LNCaP clone FGC (cell line): Measurements from ENCODE around the gene GABRA6.

Experiments
- DNase-seq: peaks from one replicate; pipeline ENCODE4 v3.0.0-alpha.2; 2011; ENCODE audit warnings: low read depth
- H3K4me3 ChIP-seq: 2 replicates; pipeline ENCODE4 v1.5.1; 2011; ENCODE audit warnings: mild to moderate bottlenecking, low read depth, low read length, control low read depth
- TF ChIP-seq, protein P1 (sequence below): IDR thresholded peaks from 2 replicates; pipeline ENCODE4 v1.5.1; 2012; ENCODE audit warnings: mild to moderate bottlenecking; ENCODE audit not compliant: control insufficient read depth, insufficient read depth; ENCODE audit errors: extremely low read depth

GABRA6 gene

DNA sequence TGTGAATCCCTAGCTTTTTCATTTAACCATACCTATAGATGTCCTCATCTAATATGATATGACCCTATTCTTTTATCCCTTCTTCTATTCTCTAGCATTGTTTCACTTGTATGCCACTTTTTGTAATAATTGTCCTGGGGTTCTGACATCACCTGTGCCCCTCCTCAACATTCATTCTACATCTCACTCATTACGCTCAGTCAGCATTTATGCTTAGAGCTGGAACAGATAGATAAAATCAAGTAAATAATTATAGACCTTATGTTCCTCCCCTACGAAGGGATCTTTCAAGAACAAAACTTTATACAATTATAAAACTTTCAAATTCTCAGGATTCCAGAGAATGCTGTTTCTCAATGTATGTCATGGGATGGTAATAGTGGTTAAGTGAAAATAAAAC is 18.0 kb downstream of the GABRA6 start:
- no peak for DNase-seq
- H3K4me3 ChIP-seq: no peak overlapping the region
- TF ChIP-seq, protein P1, sequence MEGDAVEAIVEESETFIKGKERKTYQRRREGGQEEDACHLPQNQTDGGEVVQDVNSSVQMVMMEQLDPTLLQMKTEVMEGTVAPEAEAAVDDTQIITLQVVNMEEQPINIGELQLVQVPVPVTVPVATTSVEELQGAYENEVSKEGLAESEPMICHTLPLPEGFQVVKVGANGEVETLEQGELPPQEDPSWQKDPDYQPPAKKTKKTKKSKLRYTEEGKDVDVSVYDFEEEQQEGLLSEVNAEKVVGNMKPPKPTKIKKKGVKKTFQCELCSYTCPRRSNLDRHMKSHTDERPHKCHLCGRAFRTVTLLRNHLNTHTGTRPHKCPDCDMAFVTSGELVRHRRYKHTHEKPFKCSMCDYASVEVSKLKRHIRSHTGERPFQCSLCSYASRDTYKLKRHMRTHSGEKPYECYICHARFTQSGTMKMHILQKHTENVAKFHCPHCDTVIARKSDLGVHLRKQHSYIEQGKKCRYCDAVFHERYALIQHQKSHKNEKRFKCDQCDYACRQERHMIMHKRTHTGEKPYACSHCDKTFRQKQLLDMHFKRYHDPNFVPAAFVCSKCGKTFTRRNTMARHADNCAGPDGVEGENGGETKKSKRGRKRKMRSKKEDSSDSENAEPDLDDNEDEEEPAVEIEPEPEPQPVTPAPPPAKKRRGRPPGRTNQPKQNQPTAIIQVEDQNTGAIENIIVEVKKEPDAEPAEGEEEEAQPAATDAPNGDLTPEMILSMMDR: no peak

DNA sequence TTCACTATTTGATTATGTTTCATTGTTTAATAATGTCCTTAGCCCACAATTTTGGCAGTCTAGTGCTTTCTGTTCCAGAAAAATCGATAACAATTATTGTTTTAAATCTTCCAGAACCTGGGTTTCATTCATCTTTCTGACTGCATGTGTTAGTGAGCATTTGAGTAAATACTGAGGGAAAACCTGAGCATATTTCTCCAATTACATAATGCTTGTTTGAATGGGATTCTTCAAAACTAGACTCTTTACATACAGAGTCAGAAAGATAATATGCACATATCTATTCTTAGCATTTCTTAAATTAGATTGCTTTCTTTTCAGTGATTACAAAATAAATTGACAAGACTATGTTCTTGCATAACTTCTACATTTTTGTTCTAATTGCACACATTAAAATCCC is 21.9 kb downstream of the GABRA6 start:
- TF ChIP-seq, protein P1: no peak
- no peak for DNase-seq
- no peak overlapping the region for H3K4me3 ChIP-seq

DNA sequence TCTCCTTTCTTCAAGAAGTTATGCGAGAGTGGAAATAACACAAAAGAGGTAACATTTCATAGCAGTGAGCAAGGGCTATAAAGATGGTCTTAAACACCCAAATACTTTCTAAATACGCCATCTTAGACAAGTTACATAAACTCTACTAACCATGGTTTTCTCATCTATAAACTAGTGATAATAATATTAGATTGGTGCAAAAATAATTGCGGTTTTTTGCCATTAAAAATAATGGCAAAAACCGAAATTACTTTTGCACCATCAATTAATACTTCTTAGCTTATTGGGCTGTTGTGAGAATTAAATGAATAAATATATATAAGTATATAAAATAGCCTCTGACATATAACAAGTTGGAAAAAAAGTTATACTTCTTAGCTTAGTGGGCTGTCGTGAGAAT is 23.7 kb downstream of the GABRA6 start:
- TF ChIP-seq, protein P1: no peak
- no peak for DNase-seq
- H3K4me3 ChIP-seq: no peak overlapping the region

DNA sequence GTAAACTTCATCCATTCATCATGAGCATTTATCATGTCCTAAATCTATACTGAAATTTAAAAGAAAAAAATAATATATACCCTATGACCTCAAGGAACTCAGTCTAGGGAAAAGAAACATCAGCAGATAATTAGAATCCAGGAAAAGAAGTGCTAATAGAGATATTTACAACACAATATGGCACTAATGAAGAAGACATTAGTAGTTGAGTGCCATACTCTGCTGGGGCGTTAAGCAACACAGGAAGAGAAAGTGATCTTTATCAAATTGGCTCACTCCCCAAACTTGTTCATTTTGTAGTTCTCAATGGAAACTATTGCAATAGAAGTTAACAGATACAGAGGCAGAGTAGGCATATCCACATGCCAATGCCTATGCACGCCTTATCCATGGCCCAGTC is 27.5 kb downstream of the GABRA6 start:
- no peak for DNase-seq
- no peak overlapping the region for H3K4me3 ChIP-seq
- TF ChIP-seq, protein P1: no peak

DNA sequence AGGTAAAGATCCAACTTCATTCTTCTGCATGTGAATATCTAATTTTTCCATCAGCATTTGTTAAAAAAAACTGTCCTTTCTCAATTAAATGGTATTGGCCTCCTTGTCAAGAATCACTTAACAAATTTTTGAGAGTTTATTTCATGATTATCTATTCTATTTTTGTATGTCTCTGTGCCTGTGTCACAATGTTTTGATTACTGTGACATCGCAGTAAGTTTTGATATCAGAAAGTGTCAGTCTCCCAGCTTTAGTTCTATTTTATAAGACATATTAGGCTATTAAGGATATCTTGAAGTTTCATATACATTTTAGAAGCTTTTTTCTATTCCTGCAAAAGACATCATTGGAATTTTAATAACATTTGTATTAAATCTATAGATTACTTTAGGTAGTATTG is 33.6 kb downstream of the GABRA6 start:
- DNase-seq: no peak
- TF ChIP-seq, protein P1: no peak
- no peak overlapping the region for H3K4me3 ChIP-seq

DNA sequence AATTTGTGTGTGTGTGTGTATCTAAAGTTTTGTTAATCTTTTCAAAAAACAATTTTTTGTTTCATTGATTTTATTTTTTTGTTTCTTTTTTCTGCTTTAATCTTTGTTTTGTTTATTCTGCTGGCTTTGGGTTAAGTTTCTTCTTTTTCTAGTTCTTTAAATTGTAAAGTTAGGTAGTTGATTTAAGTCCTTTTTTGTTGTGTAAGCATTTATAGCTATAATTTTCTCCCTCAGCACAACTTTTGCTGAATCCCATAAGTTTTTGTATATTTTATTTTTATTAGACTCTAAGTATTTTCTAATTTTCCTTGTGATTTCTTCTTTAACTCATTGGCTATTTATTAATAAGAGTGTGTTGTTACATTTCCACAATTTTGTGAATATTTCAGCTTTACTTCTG is 34.9 kb downstream of the GABRA6 start:
- DNase-seq: no peak
- no peak overlapping the region for H3K4me3 ChIP-seq

DNA sequence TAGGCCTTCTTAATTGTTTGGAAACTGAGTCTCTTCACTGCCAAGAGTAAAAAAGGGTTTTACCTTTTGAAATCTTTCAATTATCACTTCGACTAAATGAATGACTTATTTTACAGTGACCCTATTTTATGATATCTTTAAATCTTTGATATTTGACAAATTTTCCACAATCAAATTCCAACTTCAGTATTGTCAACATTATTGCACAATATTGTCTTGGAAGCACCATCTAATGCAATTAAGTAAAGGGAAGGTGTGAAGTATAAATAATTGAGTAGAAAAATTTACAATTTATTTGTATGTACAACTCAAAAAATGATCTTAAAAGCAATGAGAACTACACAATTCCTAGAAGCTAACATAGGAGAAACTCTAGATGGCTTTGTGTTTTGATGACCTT is 49.2 kb downstream of the GABRA6 start:
- TF ChIP-seq, protein P1: no peak

More for the DNA sequence above, 34.9 kb downstream of the GABRA6 start:
- TF ChIP-seq, protein P1: no peak

More for the DNA sequence above, 49.2 kb downstream of the GABRA6 start:
- no peak for DNase-seq
- H3K4me3 ChIP-seq: no peak overlapping the region
